ENCODE data around the gene SPECC1L.

GRCh38 chr22:24445481-24446259, 175.0 kb downstream of the SPECC1L start:
- TF ChIP-seq CTCF (IDR thresholded peaks at IDR 0.05) (no peak), POLR2A (IDR thresholded peaks at IDR 0.05) (no peak), POLR2AphosphoS5 (IDR thresholded peaks at IDR 0.05) (no peak)
